DOHH2 (cell line): ENCODE results near the gene TFF1.

ENCODE experiments used
- H3F3A ChIP-seq: fragments of 200-600 bp; sonication (generic), shearing (Covaris generic); 2 replicates; pipeline ENCODE4 v1.6.0; 2016; ENCODE audit warnings: antibody characterized with exemption, mild to moderate bottlenecking; ENCODE audit not compliant: control insufficient read depth, insufficient read depth
- H3K27ac ChIP-seq: fragments of 200-600 bp; sonication (generic); 2 replicates; pipeline ENCODE4 v1.5.1; 2014; ENCODE audit warnings: low read depth, mild to moderate bottlenecking, low read length, moderate library complexity
- H3K27me3 ChIP-seq: fragments of 200-600 bp; sonication (generic); 2 replicates; pipeline ENCODE4 v1.6.1; 2014; ENCODE audit warnings: mild to moderate bottlenecking, low read length, mixed read lengths; ENCODE audit not compliant: control insufficient read depth
- H3K36me3 ChIP-seq: fragments of 200-600 bp; sonication (generic); 2 replicates; pipeline ENCODE4 v1.6.1; 2014; ENCODE audit warnings: mild to moderate bottlenecking, low read length, moderate library complexity, mixed read lengths; ENCODE audit not compliant: control insufficient read depth
- H3K4me1 ChIP-seq: fragments of 200-600 bp; sonication (generic); 2 replicates; pipeline ENCODE4 v1.6.1; 2014; ENCODE audit warnings: mild to moderate bottlenecking, low read length, mixed read lengths; ENCODE audit not compliant: control insufficient read depth
- H3K4me2 ChIP-seq: fragments of 200-600 bp; sonication (generic); 2 replicates; pipeline ENCODE4 v1.6.0; 2014; ENCODE audit warnings: mild to moderate bottlenecking, low read length, moderate library complexity
- H3K4me3 ChIP-seq: fragments of 200-600 bp; sonication (generic); 2 replicates; pipeline ENCODE4 v1.5.1; 2014; ENCODE audit warnings: mild to moderate bottlenecking, low read length, mixed read lengths
- H3K79me2 ChIP-seq: fragments of 200-600 bp; sonication (generic); 2 replicates; pipeline ENCODE4 v1.6.1; 2014; ENCODE audit warnings: mild to moderate bottlenecking, low read length, mixed read lengths; ENCODE audit not compliant: control insufficient read depth
- H3K9me2 ChIP-seq: fragments of 200-600 bp; sonication (generic); replicated peaks from 2 replicates; pipeline ENCODE4 v1.6.1; 2014; ENCODE audit warnings: mild to moderate bottlenecking, low read length, mixed read lengths; ENCODE audit not compliant: control insufficient read depth
- H3K9me3 ChIP-seq: fragments of 200-600 bp; sonication (generic); 2 replicates; pipeline ENCODE4 v1.6.1; 2014; ENCODE audit warnings: antibody characterized with exemption, low read length, mixed read lengths; ENCODE audit not compliant: control insufficient read depth, insufficient read depth
- H4K20me1 ChIP-seq: fragments of 200-600 bp; sonication (generic); 2 replicates; pipeline ENCODE4 v1.6.0; 2014; ENCODE audit warnings: low read depth, mild to moderate bottlenecking, antibody characterized with exemption, low read length, moderate library complexity; ENCODE audit not compliant: control insufficient read depth, insufficient read depth
- EZH2phosphoT487 ChIP-seq: fragments of 200-600 bp; sonication (generic); IDR thresholded peaks from 2 replicates; pipeline ENCODE4 v1.6.1; 2017; ENCODE audit warnings: borderline replicate concordance, mild to moderate bottlenecking, antibody characterized with exemption, low read length, moderate library complexity, mixed read lengths
- TF ChIP-seq, protein P1 (sequence below): fragments of 200-600 bp; sonication (generic); IDR thresholded peaks from one replicate; pipeline ENCODE4 v1.5.1; 2014; ENCODE audit warnings: antibody characterized with exemption, mild to moderate bottlenecking, low read depth, low read length; ENCODE audit not compliant: poor library complexity, severe bottlenecking

The TFF1 gene

DNA sequence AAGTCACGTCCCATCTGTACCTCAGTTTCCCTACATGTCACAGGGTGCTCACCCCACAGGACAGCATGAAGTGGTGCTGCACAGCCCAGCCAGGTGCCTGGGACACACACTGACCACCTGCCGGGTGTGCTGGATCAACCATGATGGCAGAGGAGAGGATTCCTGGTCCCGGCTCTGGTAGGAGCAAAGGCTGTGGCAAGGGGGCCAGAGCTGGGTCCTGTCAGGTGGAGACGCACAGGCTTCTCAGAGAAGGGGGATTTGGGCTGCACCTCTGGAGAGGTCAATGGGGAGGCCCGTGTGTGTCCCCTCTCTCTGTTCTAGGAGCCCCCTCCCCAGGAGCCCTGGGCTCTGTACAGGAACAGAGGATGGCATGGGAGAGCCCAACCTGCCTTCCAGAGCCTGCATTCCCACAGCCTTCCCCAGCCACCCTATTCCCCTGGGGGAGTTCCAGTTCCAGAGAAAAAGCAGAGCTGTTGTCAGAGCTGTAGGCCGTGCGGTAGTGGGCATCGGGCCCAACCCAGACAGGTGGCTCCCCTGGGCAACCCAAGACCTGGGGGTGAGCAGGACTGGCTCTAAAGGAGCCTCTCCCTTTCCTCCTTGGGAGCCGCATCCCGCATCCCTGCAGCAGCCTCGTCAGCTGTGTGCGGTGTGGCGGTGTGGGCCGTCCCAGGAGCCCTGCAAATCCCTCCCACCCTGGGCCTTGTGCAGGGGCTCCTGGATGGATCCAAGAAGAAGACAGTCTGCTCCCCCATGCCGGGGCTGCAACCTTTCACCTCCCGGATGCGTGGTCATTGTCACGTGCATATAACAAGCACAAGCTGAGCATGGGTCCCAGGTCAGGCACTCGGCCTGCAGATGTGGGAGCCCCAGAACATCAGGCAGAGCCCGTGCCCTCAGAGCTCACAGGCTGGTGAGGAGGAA, 48.2 kb downstream of the TFF1 start:
- Histone ChIP-seq H3K79me2 (no peaks in the 10 kb centered on the region), H3K27ac (no peak overlapping the region), H3K27me3 (peaks cover 11% of the 10 kb centered on the region), H3K4me1 (peaks cover 14% of the 10 kb centered on the region), H3K36me3 (no peaks in the 10 kb centered on the region), H3F3A (no peaks in the 10 kb centered on the region), H3K9me3 (no peaks in the 10 kb centered on the region), H3K4me3 (no peak overlapping the region), H3K9me2 (no peaks in the 10 kb centered on the region), H4K20me1 (no peaks in the 10 kb centered on the region), H3K4me2 (no peak overlapping the region)
- TF ChIP-seq, protein P1, sequence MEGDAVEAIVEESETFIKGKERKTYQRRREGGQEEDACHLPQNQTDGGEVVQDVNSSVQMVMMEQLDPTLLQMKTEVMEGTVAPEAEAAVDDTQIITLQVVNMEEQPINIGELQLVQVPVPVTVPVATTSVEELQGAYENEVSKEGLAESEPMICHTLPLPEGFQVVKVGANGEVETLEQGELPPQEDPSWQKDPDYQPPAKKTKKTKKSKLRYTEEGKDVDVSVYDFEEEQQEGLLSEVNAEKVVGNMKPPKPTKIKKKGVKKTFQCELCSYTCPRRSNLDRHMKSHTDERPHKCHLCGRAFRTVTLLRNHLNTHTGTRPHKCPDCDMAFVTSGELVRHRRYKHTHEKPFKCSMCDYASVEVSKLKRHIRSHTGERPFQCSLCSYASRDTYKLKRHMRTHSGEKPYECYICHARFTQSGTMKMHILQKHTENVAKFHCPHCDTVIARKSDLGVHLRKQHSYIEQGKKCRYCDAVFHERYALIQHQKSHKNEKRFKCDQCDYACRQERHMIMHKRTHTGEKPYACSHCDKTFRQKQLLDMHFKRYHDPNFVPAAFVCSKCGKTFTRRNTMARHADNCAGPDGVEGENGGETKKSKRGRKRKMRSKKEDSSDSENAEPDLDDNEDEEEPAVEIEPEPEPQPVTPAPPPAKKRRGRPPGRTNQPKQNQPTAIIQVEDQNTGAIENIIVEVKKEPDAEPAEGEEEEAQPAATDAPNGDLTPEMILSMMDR: no peak
- TF ChIP-seq EZH2phosphoT487: no peak

DNA sequence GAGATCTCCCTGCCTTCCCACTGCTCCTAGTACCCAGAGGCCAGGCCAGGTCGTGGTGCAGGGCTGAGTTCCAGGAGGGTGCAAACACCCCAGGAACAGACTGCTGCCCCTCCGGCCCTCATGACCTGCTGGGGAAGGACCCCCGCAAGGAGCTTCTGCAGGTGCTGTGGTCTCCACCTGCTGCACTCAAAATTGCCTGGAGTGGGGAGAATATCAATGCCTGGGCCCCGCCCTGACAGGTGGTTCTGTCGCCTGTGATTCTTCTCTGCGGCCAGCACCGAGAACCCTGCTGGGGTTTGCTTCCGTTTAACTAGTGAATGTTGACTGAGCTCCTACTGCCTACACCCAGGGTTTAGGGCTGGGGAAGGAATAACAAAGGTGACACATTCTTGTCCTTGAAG, 49.0 kb downstream of the TFF1 start:
- H3K9me2 ChIP-seq: no peaks in the 10 kb centered on the region
- no peak overlapping the region for H3K4me2 ChIP-seq
- H4K20me1 ChIP-seq: no peaks in the 10 kb centered on the region
- peaks cover 7% of the 10 kb centered on the region for H3K27me3 ChIP-seq
- H3F3A ChIP-seq: no peaks in the 10 kb centered on the region
- no peaks in the 10 kb centered on the region for H3K79me2 ChIP-seq
- no peak overlapping the region for H3K4me3 ChIP-seq
- peaks cover 14% of the 10 kb centered on the region for H3K4me1 ChIP-seq
- H3K36me3 ChIP-seq: no peaks in the 10 kb centered on the region
- no peak overlapping the region for H3K27ac ChIP-seq
- TF ChIP-seq, protein P1: no peak
- H3K9me3 ChIP-seq: no peaks in the 10 kb centered on the region

DNA sequence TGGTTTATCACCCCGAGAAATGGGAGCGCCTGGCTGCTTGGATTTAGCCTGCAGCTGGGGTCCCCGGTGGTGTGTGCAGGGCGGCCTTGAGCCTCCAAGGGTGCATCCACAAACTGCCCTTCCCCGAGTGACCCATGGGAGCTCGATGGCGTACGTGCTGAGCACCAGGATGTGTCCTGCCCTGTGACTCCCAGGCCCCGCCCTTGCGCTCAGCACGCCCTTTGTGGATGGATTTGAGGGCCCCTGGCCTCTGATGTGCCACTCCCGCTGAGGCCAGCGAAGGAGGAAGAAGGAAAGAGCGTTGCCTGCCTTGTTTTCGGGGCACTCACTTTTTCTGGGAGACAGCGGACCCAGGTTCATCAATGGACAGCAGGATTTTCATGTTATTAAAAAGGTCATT, 49.4 kb downstream of the TFF1 start:
- Histone ChIP-seq H3K9me2 (no peaks in the 10 kb centered on the region), H3F3A (no peaks in the 10 kb centered on the region), H3K27ac (no peak overlapping the region), H3K9me3 (no peaks in the 10 kb centered on the region), H3K36me3 (no peaks in the 10 kb centered on the region), H3K27me3 (peaks cover 7% of the 10 kb centered on the region), H4K20me1 (no peaks in the 10 kb centered on the region), H3K4me3 (no peak overlapping the region), H3K4me1 (peaks cover 14% of the 10 kb centered on the region), H3K79me2 (no peaks in the 10 kb centered on the region), H3K4me2 (no peak overlapping the region)
- TF ChIP-seq, protein P1: no peak
- TF ChIP-seq EZH2phosphoT487: no peak
